HG02852 (cell line): ENCODE measurements around the gene PPP2R5C.
"Not testable (repeated sequence)": the region's sequence is repeated elsewhere in the genome, so short reads cannot be mapped to it uniquely, and the experiment has no call there.

Experiments used
- ATAC-seq: cut with Tn5 transposase; IDR thresholded peaks from one replicate; pipeline ENCODE4 v1.9.1; 2021; ENCODE audit warnings: mild to moderate bottlenecking, moderate library complexity; ENCODE audit not compliant: unreplicated experiment

PPP2R5C gene

GRCh38 chr14:101761032-101761880 is at the start of gene PPP2R5C:
Gene PPP2R5C, plus strand, starts transcription at chr14:101761709. Its CDS starts 185 bp downstream, at chr14:101761894.
- ATAC-seq: peak; percentile 65

- ATAC-seq: not testable (repeated sequence)
Observed at GRCh38 chr14:101711857-101712233, 49.7 kb upstream of the PPP2R5C start.

- ATAC-seq: not testable (repeated sequence)
Observed at GRCh38 chr14:101712341-101712740, 49.2 kb upstream of the PPP2R5C start.

GRCh38 chr14:101713091-101713490 is 48.4 kb upstream of the PPP2R5C start:
- ATAC-seq: not testable (repeated sequence)

DNA sequence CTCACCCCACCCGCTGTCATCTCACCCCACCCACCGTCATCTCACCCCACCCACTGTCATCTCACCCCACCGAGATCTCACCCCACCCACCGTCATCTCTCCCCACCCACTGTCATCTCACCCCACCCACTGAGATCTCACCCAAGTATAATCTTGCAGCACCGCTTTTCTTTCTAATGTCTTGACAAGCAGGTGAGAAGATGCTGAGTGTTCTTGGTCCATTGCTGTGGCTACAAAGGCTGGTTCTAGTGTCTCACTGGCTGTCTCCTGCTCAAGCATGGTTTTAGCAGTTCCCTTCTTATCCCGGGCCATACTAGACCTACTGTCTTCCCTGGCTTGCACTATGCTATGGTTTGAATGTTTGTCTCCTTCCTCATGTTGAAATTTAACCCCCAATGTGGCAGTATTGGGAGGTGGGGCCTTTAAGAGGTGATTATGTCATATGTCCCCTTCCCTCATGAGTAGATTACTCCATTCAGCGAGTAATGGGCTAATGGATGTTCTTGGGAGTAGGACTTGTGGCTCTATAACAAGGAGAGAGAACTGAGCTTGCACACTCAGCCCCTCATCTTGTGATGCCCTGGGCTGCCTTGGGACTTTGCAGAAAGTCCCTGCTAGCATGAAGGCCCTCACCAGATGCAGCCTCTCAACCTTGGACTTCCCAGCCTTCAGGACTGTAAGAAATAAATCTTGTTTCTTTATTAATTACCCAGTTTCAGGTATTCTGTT is 47.7 kb upstream of the PPP2R5C start:
- no peak for ATAC-seq

- ATAC-seq: no peak
Observed at GRCh38 chr14:101714394-101714793, 47.1 kb upstream of the PPP2R5C start.

DNA sequence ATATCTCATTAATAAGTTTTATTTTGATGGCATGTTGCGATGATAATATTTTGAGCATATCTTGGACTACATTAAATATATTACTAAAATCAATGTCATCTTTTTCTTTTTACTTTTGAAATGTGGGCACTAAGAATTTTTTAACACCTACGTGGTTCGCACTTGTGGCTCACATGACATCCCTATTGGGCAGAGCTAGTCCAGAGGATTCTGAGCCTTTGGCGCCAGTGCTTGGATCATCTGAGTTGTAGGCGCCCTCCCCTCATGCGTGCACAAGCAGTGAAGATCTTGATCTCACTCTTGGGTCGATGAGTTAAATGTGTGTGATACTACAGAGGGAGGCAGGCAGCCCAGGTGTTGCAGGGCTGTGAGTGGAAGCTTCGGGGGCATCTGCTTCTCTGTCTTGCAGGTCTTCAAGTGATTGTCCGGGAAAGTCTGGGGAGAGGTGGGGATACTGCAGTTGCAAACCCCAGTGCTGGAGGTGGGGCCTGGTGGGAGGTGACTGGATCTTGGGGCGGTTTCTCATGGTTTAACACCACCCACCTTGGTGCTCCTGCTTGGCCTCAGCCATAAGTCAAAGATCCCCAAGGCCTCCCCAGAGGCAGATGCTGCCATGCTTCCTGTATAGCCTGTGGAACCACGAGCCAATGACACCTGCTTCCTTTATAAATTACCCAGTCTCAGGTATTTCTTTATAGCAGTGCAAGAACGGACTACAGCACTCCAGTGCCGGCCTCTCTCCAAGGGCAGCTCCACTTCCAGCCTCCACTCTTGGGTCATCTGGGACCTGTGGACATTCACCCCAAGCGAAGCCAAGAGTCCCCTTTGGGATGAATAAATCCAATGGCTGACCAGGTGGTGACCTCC is 46.1 kb upstream of the PPP2R5C start:
- no peak for ATAC-seq

- ATAC-seq: no peak
Observed at GRCh38 chr14:101716077-101716950, 45.2 kb upstream of the PPP2R5C start.

DNA sequence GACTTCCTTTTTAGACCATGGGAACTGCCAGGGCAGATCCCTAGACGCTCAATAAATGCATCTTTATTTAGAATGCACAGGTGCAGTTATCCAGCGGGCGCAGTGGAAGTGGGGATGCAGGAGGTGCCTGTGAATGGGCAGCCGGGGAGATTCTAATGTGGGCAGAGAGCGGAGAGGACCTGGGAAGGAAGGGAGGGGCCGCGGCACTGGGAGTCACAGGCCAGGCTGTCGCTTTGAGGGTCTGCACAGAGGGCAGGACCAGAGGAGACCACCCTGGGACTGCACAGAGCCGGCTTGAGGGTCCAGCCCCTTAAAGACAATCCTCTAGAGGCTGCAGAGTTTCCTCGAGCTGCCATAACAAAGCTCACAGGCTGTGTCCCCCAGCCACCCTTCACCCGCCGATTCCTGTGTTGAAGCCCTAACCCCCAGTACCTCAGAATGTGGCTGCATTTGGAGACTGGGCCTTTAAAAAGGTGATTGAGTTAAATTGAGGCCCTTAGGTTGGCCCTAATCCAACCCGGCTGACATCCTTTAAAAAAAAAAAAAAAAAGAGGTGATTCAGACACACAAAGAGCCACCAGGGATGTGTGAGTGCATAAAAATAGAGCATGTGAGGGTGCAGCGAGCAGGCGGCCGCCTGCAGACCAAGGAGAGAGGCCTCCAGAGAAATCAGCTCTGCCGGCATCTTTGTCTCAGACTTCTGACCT is 44.4 kb upstream of the PPP2R5C start:
- no peak for ATAC-seq

DNA sequence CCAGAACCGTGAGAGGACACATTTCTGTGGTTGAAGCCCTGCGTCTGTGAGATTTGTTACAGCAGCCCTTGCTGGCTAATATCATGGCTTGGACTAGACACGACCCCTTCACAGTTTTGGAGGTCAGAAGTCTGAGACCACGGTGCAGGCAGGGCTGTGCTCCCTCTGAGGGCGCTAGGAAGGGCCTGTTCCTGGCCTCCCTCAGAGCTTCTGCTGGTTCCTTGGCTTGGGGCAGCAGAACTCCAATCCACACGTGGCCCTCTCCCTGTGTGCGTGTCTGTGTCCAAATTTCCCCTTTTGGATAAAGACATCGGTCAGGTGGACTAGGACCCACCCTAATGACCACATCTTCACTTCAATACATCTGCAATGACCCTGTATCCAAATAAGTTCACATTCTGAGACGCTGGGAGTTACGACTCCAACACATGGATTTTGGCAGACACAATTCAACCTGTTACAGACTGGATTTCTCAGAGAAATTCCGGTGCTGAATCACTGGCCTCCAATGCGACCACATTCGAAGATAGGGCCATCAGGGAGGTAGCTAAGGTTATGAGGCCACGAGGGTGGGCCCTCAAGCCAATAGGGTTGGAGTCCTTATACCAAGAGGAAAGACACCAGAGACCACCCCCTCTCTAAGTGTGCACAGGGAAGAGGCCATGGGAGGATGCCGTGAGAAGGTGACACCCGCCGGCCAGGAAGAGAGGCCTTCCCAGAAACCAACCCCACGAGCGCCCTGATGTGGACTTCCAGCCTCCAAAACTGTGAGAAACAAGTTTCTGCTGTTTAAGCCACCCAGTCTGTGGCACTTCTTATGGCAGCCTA is 43.6 kb upstream of the PPP2R5C start:
- ATAC-seq: no peak

DNA sequence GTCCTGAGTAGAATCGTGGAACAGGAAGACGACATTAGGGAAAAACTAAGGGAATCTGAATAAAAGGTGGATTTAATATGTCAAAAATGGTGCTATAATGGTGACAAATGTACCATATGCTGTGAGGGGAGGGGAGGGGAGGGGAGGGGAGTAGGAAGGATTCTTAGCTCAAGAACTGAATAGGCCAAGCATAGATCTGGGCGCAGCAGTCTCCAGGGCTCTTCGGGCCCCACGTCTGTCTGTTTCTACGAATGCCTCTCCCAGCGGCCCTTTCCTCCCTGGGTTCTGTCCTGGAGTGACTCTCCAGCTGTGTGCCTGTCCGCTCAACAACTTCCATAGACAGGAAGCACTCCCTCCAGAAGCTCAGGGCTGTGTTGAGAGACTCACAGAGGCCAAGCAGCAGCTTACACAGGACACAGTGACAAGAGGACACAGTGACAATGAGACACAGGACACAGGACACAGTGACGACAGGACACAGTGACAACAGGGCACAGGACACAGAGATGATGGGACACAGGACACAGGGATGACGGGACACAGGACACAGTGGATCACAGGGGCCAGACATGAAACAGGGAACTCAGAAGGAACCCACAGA is 42.4 kb upstream of the PPP2R5C start:
- ATAC-seq: no peak

- ATAC-seq: no peak
Observed at GRCh38 chr14:101719708-101720107, 41.8 kb upstream of the PPP2R5C start.

GRCh38 chr14:101721111-101721510 is 40.4 kb upstream of the PPP2R5C start:
- no peak for ATAC-seq

DNA sequence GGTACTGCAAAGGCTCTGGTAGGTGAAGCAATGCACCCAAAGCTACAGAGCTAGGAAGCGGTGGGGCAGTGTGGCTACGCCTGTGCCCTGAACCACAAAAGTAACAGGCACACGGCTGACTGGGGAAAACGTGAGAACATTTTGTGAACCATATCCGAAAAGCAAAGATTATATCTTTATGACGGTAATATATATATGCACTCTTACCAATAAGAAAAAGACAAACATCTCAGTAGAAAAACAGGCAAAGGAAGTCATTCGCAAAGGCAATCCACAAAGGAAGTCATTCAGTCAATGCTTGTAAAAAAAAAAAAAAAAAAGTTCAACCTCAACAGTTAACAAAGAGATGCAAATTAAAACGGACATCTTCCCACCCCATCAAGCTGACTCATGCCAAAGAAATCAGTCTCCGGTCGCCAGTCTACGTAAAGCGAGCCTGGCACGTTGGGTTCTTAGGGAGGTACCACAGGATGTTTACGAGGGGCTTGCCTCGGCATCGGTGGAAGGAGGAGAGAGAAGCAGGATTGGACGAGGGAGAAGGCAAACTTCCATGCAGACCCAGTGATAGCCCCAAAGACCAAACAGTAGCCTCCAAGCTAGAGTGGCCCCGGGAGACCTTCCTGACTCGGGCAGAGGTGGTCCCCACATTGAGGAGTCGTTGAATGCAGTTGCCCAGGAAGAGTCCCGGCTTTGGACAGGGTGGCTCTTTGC is 39.4 kb upstream of the PPP2R5C start:
- ATAC-seq: no peak

DNA sequence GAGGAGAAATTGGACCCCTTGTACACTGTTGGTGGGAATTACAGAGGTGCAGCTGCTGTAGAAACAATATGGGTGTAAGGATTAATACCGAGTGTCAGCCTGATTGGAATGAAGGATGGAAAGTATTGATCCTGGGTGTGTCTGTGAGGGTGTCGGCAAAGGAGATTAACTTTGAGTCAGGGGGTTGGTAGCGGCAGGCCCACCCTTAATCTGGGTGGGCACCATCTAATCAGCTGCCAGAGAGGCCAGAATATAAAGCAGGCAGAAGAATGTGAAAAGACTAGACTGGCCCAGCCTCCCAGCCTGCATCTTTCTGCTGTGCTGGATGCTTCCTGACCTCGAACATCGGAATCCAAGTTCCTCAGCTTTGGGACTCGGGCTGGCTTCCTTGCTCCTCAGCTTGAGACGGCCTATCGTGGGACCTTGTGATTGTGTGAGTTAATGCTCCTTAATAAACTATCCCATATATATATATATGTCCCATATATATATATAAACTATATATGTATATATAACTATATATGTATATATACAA is 38.4 kb upstream of the PPP2R5C start:
- no peak for ATAC-seq

GRCh38 chr14:101725652-101726051 is 35.9 kb upstream of the PPP2R5C start:
- ATAC-seq: not testable (repeated sequence)

DNA sequence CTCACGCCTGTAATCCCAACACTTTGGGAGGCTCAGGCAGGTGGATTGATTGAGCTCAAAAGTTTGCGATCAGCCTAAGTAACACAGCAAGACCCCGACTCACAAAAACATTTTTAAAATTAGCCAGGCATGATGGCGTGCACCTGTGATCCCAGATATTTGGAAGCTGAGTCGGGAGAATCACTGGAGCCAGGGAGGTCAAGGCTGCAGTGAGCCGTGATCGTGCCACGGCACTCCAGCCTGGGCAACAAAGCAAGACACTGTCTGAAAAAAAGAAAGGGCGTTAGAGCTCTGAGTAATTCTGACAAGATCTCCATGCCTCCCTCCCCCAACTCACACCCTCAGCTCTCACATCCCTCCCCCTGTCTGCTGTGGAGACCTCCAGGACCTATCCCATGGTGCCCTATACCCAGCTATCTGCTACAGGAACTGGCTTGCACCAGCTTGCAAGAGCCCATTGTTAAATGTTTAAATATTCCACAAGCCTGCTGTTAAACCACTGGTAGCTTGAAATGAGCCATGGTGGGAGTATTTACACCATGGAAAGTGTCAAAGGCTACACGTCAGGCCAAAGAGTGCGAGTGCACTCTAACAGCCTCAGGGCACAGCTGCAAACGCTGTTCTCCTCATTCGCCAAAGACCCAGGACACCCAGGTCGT is 35.1 kb upstream of the PPP2R5C start:
- ATAC-seq: no peak
